Hepatic stellate cell (primary cell): ENCODE measurements around the gene HEPACAM.

Experiments used
- DNase-seq: peaks from one replicate; pipeline ENCODE4 v3.0.0; 2011; ENCODE audit warnings: low spot score

Gene HEPACAM

DNA sequence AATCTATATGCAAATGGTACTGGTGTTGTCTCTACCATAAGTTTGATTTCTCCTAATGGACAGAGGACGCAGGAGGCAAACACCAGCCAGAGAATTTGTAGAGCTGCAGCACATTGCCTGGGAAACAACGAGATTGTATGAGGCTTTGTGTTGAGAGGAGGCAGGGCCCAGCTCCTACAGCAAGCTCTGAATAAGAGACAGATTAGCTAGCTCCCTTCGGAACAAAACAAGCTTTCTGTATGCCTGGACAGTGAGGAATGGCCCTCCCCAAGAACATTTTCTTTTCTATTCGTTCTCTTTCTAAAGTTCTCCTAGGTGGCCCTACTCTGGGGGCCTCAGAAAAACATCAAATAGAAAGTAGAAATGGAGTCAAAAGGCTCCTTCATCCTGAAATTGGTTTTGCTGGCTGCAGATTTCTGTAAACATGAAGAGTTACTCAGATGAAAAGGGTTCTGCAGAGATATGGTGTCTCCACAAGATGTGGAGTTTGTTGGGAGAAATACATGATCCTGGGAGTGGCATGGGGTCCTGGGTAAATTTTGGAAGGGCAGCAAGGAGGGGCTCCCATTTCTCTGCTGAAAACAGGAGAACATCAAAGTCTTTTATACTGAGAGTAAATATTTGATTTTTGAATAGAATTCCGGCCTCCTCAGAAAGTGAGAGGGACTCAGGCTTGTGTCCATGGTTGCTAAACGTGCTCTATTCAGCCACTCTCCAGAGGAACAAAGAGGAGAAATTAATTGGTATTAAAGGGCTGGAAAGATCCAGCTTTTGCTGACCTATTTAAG is 6.8 kb upstream of the HEPACAM start:
- DNase-seq: no peak

DNA sequence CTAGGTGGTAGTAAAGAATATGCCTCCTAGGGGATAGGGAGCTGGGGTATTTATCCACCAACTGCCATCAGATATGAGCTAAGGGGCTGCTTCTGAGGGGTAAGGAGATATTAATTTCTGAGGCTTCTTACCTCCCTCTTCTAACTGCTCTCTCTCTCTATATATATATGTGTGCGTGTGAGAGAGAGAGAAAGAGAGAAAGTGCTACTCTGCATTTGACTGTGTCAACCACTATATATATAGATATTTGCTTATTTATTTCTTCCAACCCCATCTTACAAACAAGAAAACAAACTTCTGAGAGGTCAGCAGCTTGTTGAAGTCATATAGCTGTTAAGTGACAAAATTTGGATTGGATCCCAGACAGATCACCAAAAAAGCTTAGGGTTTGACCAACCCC is 5.9 kb upstream of the HEPACAM start:
- no peak for DNase-seq

DNA sequence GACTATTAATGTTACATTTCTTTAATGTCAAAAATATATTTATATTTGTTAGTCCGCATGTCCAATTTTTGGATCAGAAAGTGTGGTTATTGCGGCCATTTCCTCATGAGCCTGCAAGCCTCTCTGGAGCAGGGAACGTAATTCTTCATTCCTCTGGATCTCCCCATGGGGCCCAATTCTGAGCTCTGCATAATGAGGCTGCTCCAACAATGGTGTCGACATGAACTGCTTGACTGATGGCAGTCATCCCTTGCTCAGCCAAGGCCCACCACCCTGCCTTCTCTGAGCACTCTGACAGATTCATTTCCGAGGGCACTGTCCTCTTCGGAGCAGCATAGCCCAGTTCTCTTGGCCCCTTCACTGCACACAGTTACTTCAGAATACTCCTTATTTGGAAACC is 3.1 kb upstream of the HEPACAM start:
- DNase-seq: no peak

GRCh38 chr11:124938206-124938765 is 2.4 kb upstream of the HEPACAM start:
- DNase-seq: no peak

GRCh38 chr11:124937336-124937935 is 1.6 kb upstream of the HEPACAM start:
- DNase-seq: no peak

DNA sequence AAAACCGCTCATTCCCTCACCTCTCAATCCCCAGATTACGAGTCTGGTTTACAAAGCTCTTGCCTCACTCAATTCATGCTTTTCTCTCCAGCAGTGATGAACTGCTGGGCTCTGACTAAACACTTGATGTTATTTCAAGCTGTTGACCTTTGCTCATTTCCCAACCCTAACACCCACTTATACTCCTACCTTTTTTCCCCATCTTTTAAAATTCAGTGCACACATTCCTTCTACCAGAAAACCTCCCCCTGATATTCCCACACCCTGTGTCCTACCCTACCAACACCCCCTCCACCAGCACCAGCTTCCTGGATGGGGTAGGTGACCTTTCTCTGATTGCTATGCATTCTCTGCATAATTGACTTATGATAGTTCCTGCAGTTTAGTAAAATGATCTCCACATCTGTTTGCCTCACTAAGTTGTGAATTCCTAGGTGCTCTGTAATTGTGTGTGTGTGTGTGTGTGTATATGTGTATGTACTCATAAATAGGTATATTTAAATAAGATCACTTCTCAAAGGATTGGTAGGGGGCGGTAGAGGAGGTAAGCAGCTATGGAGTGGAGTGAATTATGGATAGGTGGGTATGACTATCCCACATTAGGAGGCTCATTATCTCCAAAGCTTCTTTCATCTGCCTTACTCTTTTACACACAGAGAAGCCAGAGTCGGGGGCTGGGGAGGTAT is 842 bp downstream of the HEPACAM start:
- peak; percentile 62 for DNase-seq

DNA sequence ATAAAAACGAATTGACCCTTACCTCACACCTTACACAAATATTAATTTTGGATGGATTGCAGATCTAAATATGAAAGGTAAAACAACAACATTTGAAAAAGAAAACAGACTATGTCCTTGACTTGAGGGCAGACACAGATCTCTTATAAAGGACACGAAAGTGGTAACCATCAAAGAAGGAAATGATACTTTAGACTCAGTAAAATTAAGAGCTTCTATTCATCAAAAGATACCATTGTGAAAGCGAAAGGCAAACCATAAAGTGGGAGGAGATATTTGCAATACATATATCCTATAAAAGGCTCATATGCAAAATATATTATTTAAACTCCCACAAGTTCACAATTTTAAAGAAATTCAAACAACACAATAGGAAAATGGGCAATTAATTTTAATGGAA is 5.0 kb downstream of the HEPACAM start:
- no peak for DNase-seq

- no peak for DNase-seq
Observed at GRCh38 chr11:124928942-124929665, 6.7 kb downstream of the HEPACAM start.

GRCh38 chr11:124923296-124923695 is 12.6 kb downstream of the HEPACAM start:
- no peak for DNase-seq

DNA sequence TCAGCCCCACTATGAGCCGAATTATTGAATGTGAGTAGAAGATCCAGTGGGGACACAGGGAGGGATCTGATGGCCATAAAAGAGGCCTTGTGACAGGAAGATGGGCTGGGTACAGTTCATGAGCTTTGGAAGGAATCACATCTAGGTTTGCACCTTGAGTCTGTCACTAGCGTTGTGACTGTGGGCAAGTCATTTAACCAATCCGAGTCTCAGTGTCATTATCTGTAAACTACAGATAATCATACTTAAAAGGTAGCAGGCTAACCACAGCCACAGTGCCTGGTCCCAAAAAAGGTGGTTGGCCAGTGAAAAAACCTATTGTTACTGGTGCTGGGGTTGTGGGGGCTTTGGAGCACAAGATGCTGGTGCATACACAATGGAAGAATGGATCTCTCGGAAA is 13.0 kb downstream of the HEPACAM start:
- no peak for DNase-seq

GRCh38 chr11:124920870-124921609 is 14.8 kb downstream of the HEPACAM start:
- DNase-seq: peak; percentile 70

DNA sequence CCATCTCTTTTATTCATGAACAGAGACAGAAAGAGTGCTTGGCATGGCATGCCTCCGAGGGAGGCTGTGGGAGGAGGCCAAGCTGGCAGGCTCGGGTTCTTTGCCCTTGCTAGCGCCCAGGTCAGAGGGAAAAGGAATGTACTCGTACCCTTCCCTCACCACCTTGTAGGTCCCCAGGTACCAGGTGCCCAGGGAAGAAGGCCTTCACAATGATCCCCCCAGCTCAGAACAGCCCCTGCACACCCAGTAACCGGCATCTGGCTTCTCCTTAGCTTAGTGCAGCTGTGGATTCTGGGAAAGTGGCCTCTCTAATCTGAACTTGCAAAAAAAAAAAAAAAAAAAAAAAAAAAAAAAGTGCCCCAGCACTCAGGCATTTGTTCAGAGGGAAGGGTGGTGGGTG is 15.5 kb downstream of the HEPACAM start:
- DNase-seq: no peak

GRCh38 chr11:124919898-124920297 is 15.9 kb downstream of the HEPACAM start:
- no peak for DNase-seq

- no peak for DNase-seq
Observed at GRCh38 chr11:124918950-124919349, 16.9 kb downstream of the HEPACAM start, which contains the start of gene HEPN1. Gene HEPN1, plus strand, starts transcription at chr11:124919250.

DNA sequence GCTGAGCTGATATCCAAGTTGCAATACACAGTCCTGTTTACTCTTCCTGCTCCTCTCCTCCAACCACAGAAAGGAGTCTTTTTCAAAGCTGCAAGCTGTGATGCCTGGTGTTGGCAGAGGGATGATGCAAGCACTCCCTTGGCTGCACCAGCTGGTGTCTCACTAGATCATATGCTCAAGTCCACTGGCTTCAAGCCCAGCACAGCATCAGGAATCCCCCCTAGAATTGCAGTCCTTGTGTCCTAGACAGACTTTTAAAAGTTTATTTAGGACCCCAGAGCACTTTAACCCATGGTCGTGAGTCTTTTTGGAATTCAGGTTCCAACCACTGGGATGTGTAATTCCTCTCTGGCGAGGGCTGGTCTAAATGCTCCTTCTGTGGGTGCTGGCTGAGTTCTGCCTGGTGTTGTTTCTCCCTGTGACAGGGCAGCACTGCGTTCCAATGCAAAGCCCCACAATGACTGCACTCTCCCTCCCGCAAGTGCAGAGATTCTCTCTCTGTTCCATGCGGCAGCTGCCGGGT is 18.7 kb downstream of the HEPACAM start:
- no peak for DNase-seq

GRCh38 chr11:124916370-124916710 is 19.5 kb downstream of the HEPACAM start:
- DNase-seq: no peak

GRCh38 chr11:124915541-124916369 is 20.1 kb downstream of the HEPACAM start:
- no peak for DNase-seq

- DNase-seq: no peak
Observed at GRCh38 chr11:124902616-124903015, 33.2 kb downstream of the HEPACAM start.

DNA sequence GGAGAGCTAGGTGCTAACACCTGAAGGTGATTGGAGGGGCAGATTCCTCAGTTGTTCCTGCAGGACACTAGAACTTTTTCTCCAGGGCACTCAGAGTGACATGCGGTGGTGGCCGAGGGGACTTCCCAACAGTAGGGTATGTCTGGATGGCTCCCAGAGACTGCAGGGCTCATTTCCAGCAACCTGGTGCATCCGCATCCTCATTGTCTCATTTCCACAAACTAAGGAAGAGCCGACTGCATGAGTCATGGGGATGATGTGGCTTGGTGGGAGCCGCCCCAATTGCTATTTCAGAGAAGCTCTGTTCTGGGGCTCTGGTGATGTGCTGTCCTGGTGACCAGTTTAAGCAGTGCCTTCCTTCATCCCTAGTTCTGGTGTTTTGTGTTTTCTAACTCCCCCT is 35.4 kb downstream of the HEPACAM start:
- DNase-seq: peak; percentile 83

DNA sequence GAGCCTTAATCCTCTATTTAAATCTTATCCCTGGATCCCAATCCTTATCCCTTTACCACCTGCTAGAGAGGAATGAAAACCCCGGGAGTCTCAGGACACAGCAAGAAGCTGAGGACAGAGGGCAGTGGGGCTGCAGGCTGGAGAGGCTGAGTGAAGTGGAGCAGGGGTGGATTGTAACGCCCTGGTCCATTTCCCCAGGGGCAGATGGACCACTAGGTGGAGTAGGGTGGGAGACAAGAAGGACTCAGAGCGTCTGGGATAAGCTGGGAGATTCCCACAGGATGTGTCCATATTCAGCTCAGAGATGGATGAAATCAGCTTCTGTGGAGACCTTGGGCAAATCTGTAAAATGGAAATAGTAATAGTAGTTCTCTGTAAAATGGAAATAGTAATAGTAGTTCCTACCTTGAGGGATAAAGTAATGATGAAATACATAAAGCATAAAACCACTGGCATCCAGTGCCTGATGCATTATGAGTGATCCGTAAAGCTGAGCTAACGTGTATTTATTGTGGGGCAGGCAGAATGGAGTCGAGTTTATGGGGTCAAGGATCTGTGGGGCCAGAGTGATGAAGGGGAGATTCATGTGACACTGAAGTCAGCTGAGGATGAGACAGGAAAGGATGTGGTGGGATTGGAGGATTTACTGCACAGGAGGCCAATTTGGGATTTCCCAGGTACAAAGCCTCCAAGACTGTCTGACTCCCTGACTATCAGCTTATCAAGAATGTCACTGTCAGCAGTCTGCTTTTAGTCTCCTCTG is 36.3 kb downstream of the HEPACAM start:
- peak; percentile 8 for DNase-seq
